ENCODE measurements around the gene CXCL13. TPM values are rescaled to one million over a fixed set of nuclear protein-coding genes. Genes with fewer than 3 reads are reported as not detected.

Gene CXCL13
- total RNA-seq, 1 experiment from 2014 or later = not detected

Other genes with a start within 250 kb of the CXCL13 start
- 3.2 and 3.6 TPM in 2 replicates for gene CNOT6L, start 213.5 kb downstream of the CXCL13 start, total RNA-seq (2014; rRNA removed; shearing (Covaris generic))